Stimulated activated effector memory CD8-positive, alpha-beta T cell treated with anti-CD3 and anti-CD28 coated beads, Interleukin-12 subunit alpha, Interleukin-12 subunit beta, amount 100 ng/mL, for 72 hours (primary cell): ENCODE results near the gene ASIC1.

ENCODE experiments used
- ATAC-seq: fragments of 150-1000 bp; cut with Tn5 transposase; 2 replicates; pipeline ENCODE4 v1.10.0; 2021
- DNase-seq, 2 donors: peaks; one replicate each; pipeline ENCODE4 v3.0.0; 2021 to 2022; ENCODE audit warnings: low spot score in 2 of 2
- H3K27ac Mint-ChIP-seq: one replicate; pipeline ENCODE4 v1.8.0; 2022; ENCODE audit warnings: mild to moderate bottlenecking, mixed read lengths
- H3K36me3 Mint-ChIP-seq: one replicate; pipeline ENCODE4 v1.8.0; 2022; ENCODE audit warnings: mild to moderate bottlenecking, mixed read lengths
- H3K4me1 Mint-ChIP-seq: one replicate; pipeline ENCODE4 v1.8.0; 2022; ENCODE audit warnings: mixed read lengths
- H3K4me3 Mint-ChIP-seq: one replicate; pipeline ENCODE4 v1.8.0; 2022; ENCODE audit warnings: mild to moderate bottlenecking, mixed read lengths
- H3K9me3 Mint-ChIP-seq: one replicate; pipeline ENCODE4 v1.8.0; 2022; ENCODE audit warnings: mixed read lengths

The ASIC1 gene

GRCh38 chr12:50117057-50117622 is 59.7 kb downstream of the ASIC1 start:
- DNase-seq (no peak), ATAC-seq (no peak)
- Mint-ChIP-seq H3K4me1 (peaks cover 41% of the 10 kb centered on the region), H3K4me3 (no peak overlapping the region), H3K9me3 (no peaks in the 10 kb centered on the region), H3K27ac (no peak overlapping the region), H3K36me3 (peaks cover 78% of the 10 kb centered on the region)

GRCh38 chr12:50119387-50119786 is 62.0 kb downstream of the ASIC1 start:
- DNase-seq, result no peak
- Mint-ChIP-seq H3K36me3 (peaks cover 93% of the 10 kb centered on the region), H3K27ac (no peak overlapping the region), H3K4me1 (peaks cover 40% of the 10 kb centered on the region), H3K4me3 (no peak overlapping the region), H3K9me3 (no peaks in the 10 kb centered on the region)
- no peak for ATAC-seq

- H3K27ac Mint-ChIP-seq, result peak overlapping the region; percentile 12
- DNase-seq (no peak), ATAC-seq (no peak)
- H3K4me3 Mint-ChIP-seq, result no peak overlapping the region
- H3K36me3 Mint-ChIP-seq, result peaks cover 90% of the 10 kb centered on the region
- no peaks in the 10 kb centered on the region for H3K9me3 Mint-ChIP-seq
- H3K4me1 Mint-ChIP-seq, result peaks cover 44% of the 10 kb centered on the region
Observed at GRCh38 chr12:50120521-50120920, 63.1 kb downstream of the ASIC1 start.

GRCh38 chr12:50120953-50121352 is 63.6 kb downstream of the ASIC1 start:
- H3K4me1 Mint-ChIP-seq, result peaks cover 44% of the 10 kb centered on the region
- H3K4me3 Mint-ChIP-seq, result no peak overlapping the region
- ATAC-seq (no peak), DNase-seq (no peak)
- H3K36me3 Mint-ChIP-seq, result peaks cover 90% of the 10 kb centered on the region
- H3K27ac Mint-ChIP-seq, result peak overlapping the region; percentile 12
- H3K9me3 Mint-ChIP-seq, result no peaks in the 10 kb centered on the region

GRCh38 chr12:50121641-50122040 is 64.2 kb downstream of the ASIC1 start:
- H3K36me3 Mint-ChIP-seq, result peaks cover 92% of the 10 kb centered on the region
- no peak for DNase-seq
- ATAC-seq, result no peak
- no peaks in the 10 kb centered on the region for H3K9me3 Mint-ChIP-seq
- H3K27ac Mint-ChIP-seq, result peak overlapping the region; percentile 5
- peaks cover 39% of the 10 kb centered on the region for H3K4me1 Mint-ChIP-seq
- no peak overlapping the region for H3K4me3 Mint-ChIP-seq

GRCh38 chr12:50123203-50123602 is 65.8 kb downstream of the ASIC1 start:
- H3K4me3 Mint-ChIP-seq, result no peak overlapping the region
- no peaks in the 10 kb centered on the region for H3K9me3 Mint-ChIP-seq
- ATAC-seq (no peak), DNase-seq (no peak)
- peaks cover 33% of the 10 kb centered on the region for H3K4me1 Mint-ChIP-seq
- H3K27ac Mint-ChIP-seq, result peak overlapping the region; percentile 44
- peaks cover 92% of the 10 kb centered on the region for H3K36me3 Mint-ChIP-seq

GRCh38 chr12:50127546-50127945 is 70.2 kb downstream of the ASIC1 start:
- Mint-ChIP-seq H3K27ac (peak overlapping the region; percentile 81), H3K4me1 (peaks cover 22% of the 10 kb centered on the region), H3K9me3 (no peaks in the 10 kb centered on the region), H3K4me3 (no peak overlapping the region), H3K36me3 (peaks cover 97% of the 10 kb centered on the region)
- DNase-seq, result no peak
- no peak for ATAC-seq

- Mint-ChIP-seq H3K9me3 (no peaks in the 10 kb centered on the region), H3K36me3 (peaks cover 97% of the 10 kb centered on the region), H3K27ac (peak overlapping the region; percentile 38), H3K4me1 (peaks cover 25% of the 10 kb centered on the region), H3K4me3 (no peak overlapping the region)
- DNase-seq, result no peak
- ATAC-seq, result no peak
Observed at GRCh38 chr12:50129290-50129689, 71.9 kb downstream of the ASIC1 start.

GRCh38 chr12:50132505-50133135 is 75.2 kb downstream of the ASIC1 start:
- H3K9me3 Mint-ChIP-seq, result no peaks in the 10 kb centered on the region
- DNase-seq (no peak), ATAC-seq (peak; percentile 65)
- H3K4me3 Mint-ChIP-seq, result no peak overlapping the region
- peaks cover 7% of the 10 kb centered on the region for H3K4me1 Mint-ChIP-seq
- H3K36me3 Mint-ChIP-seq, result peaks cover 100% of the 10 kb centered on the region
- peak overlapping the region; percentile 60 for H3K27ac Mint-ChIP-seq
